HG03378 (cell line): Measurements from ENCODE around the gene KCNK13.
"Not testable (repeated sequence)": the region's sequence is repeated elsewhere in the genome, so short reads cannot be mapped to it uniquely, and the experiment has no call there.

Experiments
- ATAC-seq: cut with Tn5 transposase; IDR thresholded peaks from one replicate; pipeline ENCODE4 v1.9.1; 2021; ENCODE audit warnings: mild to moderate bottlenecking, moderate library complexity; ENCODE audit not compliant: unreplicated experiment

KCNK13 gene

GRCh38 chr14:90061685-90062126 is at the start of gene KCNK13:
Gene KCNK13, plus strand, starts transcription at chr14:90061994. Its CDS starts 212 bp downstream, at chr14:90062206.
- no peak for ATAC-seq

DNA sequence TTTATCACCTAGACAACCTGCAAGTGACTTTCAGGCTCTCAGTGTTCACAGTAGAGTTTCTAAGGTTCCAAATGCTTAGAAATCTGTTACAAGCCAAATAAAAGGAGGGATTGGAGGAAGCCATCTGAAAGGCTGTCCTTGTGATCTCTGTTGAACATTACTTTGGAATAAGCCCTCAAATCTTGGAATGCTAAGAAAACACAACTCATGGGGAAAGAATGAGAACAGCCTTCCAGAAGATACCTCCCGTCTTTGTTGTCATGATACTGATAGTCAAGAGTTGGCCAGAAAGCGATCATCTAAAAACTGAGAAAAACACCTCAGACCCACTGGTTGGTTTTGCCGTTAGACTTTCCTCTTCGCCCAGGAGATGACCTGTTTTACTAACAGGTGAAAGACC is 44.4 kb upstream of the KCNK13 start:
- no peak for ATAC-seq

DNA sequence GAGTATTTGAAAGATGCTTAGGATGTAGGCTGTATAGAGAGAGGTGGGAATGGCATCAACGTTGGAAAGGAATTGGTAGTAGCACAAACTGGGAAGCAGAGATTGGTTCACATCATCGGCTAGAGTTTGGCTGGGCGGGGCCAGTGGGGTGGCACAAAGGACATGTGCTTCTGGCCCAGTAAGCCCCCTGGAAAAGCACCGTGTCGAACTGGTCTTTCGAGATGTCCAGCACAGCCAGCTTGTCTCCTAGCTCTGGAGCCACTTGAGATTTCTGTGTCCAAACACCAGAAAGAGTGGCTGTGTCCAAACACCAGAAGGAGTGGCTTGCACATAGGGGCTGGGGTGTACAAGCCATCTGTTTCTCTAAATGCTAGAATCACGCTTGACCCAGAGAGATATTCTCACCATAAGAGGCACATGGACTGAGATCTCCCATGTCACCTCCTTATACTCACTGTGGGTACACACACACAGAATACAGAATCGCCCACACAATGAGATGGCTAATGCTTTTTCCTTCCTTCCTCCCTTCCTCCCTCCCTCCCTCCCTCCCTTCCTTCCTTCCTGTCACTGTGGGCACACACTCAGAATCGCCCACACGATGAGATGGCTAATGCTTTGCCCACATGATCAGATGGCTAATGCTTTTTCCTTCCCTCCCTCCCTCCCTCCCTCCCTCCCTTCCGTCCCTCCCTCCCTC is 41.8 kb upstream of the KCNK13 start:
- no peak for ATAC-seq

DNA sequence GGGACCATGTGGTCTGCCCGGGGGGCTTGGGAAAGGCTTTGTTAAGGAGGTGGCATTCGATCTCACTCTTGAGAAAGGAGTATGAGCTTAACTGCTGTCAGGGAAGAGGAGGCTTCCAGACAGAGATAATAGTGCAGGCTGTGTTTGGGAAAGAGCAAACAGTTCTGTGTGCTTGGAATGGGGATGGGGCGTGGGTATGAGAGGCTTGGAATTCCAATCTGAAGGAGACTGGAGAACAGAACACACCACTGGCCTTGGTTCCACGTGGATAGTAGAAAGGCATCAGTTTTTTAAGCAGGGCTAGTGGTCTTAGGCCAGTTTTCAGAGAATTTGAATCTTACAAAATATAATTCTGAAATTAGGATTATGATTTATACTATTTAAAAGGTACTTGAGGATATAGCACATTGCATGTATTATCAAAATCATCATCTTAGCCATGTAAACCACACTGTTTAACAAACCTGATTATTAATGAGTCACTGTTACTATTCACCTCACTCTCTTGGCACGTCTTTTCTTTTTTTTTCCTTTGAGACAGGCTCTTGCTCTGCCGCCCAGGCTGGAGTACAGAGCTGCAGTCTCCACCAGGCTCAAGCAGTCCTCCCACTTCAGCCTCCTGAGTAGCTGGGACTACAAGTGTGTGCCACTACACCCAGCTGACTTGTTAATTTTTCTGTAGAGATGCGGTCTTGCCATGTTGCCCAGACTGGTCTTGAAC is 38.5 kb upstream of the KCNK13 start:
- no peak for ATAC-seq

- no peak for ATAC-seq
Measured at GRCh38 chr14:90024910-90025309, 36.9 kb upstream of the KCNK13 start.

- ATAC-seq, result not testable (repeated sequence)
Measured at GRCh38 chr14:90026608-90027007, 35.2 kb upstream of the KCNK13 start.

- ATAC-seq, result no peak
Measured at GRCh38 chr14:90027842-90028241, 34.0 kb upstream of the KCNK13 start.

DNA sequence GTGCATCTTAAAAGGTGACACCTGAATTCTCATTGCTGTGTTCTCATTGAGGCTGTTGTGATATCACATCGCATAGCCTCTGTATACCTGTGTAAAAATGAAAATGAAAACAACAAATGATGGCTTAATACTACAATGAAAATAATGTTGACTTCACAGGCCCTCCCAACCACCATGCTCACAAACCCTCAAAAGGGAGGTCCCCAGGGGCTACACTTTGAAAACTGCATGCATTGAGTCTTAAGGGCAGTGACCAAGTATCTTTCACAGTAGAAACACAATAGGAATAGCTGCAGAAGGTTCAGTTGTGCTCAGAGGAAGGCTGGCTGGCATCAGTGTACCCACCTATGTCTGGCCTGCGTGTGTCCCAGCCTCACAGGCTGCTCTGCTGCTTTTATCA is 27.6 kb upstream of the KCNK13 start:
- ATAC-seq, result no peak

- ATAC-seq, result no peak
Measured at GRCh38 chr14:90034835-90035525, 26.8 kb upstream of the KCNK13 start.

DNA sequence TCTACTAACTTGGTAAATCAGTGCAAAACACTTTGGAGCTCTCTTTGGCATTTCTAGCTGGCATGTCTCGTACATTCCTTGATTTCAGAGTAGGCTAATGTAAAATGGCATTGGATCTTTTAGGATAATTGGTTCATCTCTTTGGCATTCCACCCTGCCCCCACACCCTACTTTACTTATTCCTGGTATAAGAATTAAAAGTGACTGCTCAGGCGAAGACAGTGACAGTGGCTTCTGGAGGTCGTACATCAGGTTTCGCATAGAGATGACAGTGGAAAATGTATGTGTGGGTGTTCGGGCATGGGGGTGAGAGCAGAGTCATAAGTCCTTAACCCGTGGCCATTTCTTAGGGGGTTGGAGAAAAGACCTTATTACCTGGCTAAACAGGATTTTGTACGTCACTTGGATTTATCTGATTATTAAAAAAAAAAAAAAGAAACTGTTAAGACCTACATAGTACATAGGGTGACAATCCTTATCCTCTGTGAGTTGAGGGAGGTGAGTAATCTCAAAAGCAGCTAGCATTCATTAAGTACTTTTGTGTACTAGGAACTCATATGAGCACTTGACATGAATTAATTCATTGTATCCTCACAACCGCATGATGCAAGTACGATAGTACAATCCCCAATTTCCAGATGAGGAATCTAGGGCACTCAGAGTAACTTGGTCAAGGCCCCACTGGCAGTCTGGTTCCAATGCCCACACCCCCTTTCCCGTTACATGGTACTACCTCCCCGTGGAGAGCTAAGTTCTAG is 22.4 kb upstream of the KCNK13 start:
- no peak for ATAC-seq

DNA sequence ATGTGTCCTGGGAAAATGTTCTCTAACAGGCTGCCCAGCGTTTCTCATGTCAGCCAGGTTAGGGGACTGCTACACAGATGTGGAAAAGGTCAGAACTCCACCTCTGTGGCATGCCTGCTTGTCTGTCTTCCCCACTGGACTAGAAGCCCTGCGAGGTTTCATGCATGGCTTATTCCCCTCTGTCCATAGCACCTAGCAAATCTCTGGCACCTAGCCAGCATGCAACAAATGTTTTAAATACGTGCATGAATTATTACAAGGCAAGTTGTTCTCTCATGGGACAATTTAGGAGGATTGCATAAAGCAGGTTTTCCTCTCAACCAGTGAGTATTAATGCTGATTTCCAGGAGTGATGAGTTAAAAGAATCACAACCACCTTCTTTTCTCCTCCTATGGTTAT is 21.4 kb upstream of the KCNK13 start:
- no peak for ATAC-seq

GRCh38 chr14:90042496-90043252 is 19.1 kb upstream of the KCNK13 start:
- no peak for ATAC-seq

- no peak for ATAC-seq
Measured at GRCh38 chr14:90045616-90046015, 16.2 kb upstream of the KCNK13 start.

- ATAC-seq, result no peak
Measured at GRCh38 chr14:90049390-90049789, 12.4 kb upstream of the KCNK13 start.

- no peak for ATAC-seq
Measured at GRCh38 chr14:90050271-90050670, 11.5 kb upstream of the KCNK13 start.

DNA sequence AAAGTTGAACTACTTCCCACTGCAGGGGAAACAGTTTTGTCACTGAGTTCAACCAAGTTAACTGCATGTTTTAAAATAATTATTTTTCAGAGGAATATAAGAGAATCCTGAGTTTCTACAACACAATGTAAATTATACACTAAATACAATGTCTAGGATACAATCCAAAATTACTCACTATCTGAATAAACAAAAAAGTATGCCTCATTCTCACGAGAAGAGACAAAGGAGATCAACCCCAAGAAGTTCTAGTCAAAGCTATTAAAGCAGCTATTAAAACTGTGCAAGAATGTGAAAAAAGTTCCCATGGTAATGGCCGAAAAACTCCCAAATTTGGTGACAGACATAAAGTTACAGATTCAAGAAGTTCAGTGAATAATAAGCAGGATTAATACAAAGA is 8.8 kb upstream of the KCNK13 start:
- ATAC-seq, result no peak

- no peak for ATAC-seq
Measured at GRCh38 chr14:90054803-90055202, 7.0 kb upstream of the KCNK13 start.

DNA sequence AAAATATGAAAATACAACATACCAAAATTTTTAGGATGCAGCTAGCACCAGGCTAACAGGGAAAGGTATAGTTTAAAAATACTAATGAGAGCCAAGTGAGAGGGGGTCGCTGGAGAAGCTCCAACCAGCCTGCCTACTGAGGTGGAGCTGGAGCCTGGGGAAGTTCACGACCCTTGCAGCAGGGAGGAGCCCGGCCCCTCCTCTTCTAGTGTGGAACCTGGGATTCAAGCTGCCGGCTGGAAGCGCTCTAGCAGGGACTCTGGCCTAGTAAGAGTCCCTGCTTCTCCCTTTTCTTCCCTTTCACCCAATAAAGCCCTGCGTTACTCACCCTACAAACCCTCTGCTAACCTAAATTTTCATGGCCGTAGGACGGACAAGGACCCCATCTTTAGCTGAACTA is 5.0 kb upstream of the KCNK13 start:
- ATAC-seq, result no peak

DNA sequence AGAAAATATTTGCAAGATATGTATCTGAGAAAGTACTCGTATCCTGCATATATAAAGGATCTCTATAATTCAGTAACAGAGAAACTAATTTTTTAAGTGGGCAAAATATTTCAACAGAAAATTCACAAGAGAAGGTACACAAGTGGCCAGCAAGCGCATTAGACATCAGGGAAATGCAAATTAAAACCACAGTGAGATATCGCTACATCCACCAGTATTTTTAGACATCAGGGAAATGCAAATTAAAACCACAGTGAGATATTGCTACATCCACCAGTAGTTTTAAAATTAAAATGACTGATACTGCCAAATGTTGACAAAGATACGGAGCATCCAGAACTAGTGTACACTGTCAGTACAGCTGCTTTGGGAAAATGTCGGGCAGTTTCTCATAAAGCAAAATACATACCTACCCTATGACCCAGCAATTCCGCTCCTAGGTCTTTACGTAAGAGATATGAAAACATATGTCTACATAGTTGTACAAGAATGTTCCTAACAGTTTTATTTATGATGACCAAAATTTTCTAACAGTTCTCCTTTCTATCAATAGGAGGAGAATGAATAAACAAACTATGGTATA is 2.8 kb upstream of the KCNK13 start:
- no peak for ATAC-seq

GRCh38 chr14:90060312-90060964 is 1.4 kb upstream of the KCNK13 start:
- no peak for ATAC-seq
